ENCODE data around the gene CLCN6.

The CLCN6 gene

GRCh38 chr1:11856698-11857097 is 50.7 kb downstream of the CLCN6 start:
- no peak for DNase-seq (ENCODE audit: low spot score)

- DNase-seq (ENCODE audit: low spot score): no peak
These were observed 51.3 kb downstream of the CLCN6 start for GRCh38 chr1:11857164-11857851.

GRCh38 chr1:11858158-11858557 is 52.2 kb downstream of the CLCN6 start:
- no peak for DNase-seq (ENCODE audit: low spot score)

GRCh38 chr1:11858613-11858967 is 52.6 kb downstream of the CLCN6 start, which contains the start of gene NPPB:
Gene NPPB (minus strand): TSS chr1:11858945. CDS start chr1:11858833, 112 bp downstream.
- DNase-seq (ENCODE audit: low spot score): no peak

- DNase-seq (ENCODE audit: low spot score): no peak
These were observed 53.2 kb downstream of the CLCN6 start for GRCh38 chr1:11858968-11859871.

- no peak for DNase-seq (ENCODE audit: low spot score)
These were observed 54.1 kb downstream of the CLCN6 start for GRCh38 chr1:11860083-11860482.

- no peak for DNase-seq (ENCODE audit: low spot score)
These were observed 54.6 kb downstream of the CLCN6 start for GRCh38 chr1:11860587-11860986.

GRCh38 chr1:11862890-11863289 is 56.9 kb downstream of the CLCN6 start:
- DNase-seq (ENCODE audit: low spot score): no peak

GRCh38 chr1:11868331-11868980 is 62.5 kb downstream of the CLCN6 start:
- no peak for DNase-seq (ENCODE audit: low spot score)

GRCh38 chr1:11869104-11869503 is 63.1 kb downstream of the CLCN6 start:
- no peak for DNase-seq (ENCODE audit: low spot score)

- no peak for DNase-seq (ENCODE audit: low spot score)
These were observed 63.7 kb downstream of the CLCN6 start for GRCh38 chr1:11869650-11870207.

GRCh38 chr1:11872545-11872944 is 66.6 kb downstream of the CLCN6 start:
- no peak for DNase-seq (ENCODE audit: low spot score)

GRCh38 chr1:11873395-11874257 is 67.6 kb downstream of the CLCN6 start:
- DNase-seq (ENCODE audit: low spot score): no peak

GRCh38 chr1:11874258-11874562 is 68.2 kb downstream of the CLCN6 start:
- no peak for DNase-seq (ENCODE audit: low spot score)

- no peak for DNase-seq (ENCODE audit: low spot score)
These were observed 68.6 kb downstream of the CLCN6 start for GRCh38 chr1:11874624-11875023.

- no peak for DNase-seq (ENCODE audit: low spot score)
These were observed 69.1 kb downstream of the CLCN6 start for GRCh38 chr1:11875094-11875493.

GRCh38 chr1:11877074-11877473 is 71.1 kb downstream of the CLCN6 start:
- no peak for DNase-seq (ENCODE audit: low spot score)

GRCh38 chr1:11878081-11878890 is 72.3 kb downstream of the CLCN6 start:
- DNase-seq (ENCODE audit: low spot score): no peak

- DNase-seq (ENCODE audit: low spot score): no peak
These were observed 72.8 kb downstream of the CLCN6 start for GRCh38 chr1:11878891-11879190.

GRCh38 chr1:11879311-11880180 is 73.6 kb downstream of the CLCN6 start:
- DNase-seq (ENCODE audit: low spot score): no peak
